Mesothelial cell of epicardium (in vitro differentiated cells): ENCODE data around the gene PACRG. TPM values are rescaled to one million over a fixed set of nuclear protein-coding genes. Genes with fewer than 3 reads are reported as not detected.
"Not testable (repeated sequence)": the region's sequence is repeated elsewhere in the genome, so short reads cannot be mapped to it uniquely, and the experiment has no call there.

ENCODE experiments used
- DNase-seq, 2 experiments: peaks; one replicate each; pipeline ENCODE4 v3.0.0; 2021; ENCODE audit warnings: low spot score in 2 of 2; ENCODE audit not compliant: unreplicated experiment in 2 of 2
- H3K27ac Mint-ChIP-seq: 2 replicates; pipeline ENCODE4 v1.8.0; 2021; ENCODE audit warnings: mixed read lengths
- H3K27me3 Mint-ChIP-seq: 2 replicates; pipeline ENCODE4 v1.8.0; 2021; ENCODE audit warnings: low read depth, mixed read lengths
- H3K36me3 Mint-ChIP-seq: 2 replicates; pipeline ENCODE4 v1.8.0; 2021; ENCODE audit warnings: mixed read lengths
- H3K4me1 Mint-ChIP-seq: 2 replicates; pipeline ENCODE4 v1.8.0; 2021; ENCODE audit warnings: mixed read lengths
- H3K4me3 Mint-ChIP-seq: 2 replicates; pipeline ENCODE4 v1.8.0; 2021; ENCODE audit warnings: mild to moderate bottlenecking, moderate library complexity, mixed read lengths
- H3K9me3 Mint-ChIP-seq: 2 replicates; pipeline ENCODE4 v1.8.0; 2021; ENCODE audit warnings: mixed read lengths
- total RNA-seq: library from RNA; stranded (reverse); gene quantifications from 3 replicates; pipeline ENCODE4 v1.2.1, GENCODE V29; 2021
- TF ChIP-seq, protein P1 (sequence below): fragments of 200-600 bp; sonication (generic); IDR thresholded peaks from one replicate; pipeline ENCODE4 v1.5.0; 2021; ENCODE audit warnings: antibody characterized with exemption; ENCODE audit not compliant: unreplicated experiment

The PACRG gene
- total RNA-seq, 1 donor from 2014 or later: 1.6 TPM

DNA sequence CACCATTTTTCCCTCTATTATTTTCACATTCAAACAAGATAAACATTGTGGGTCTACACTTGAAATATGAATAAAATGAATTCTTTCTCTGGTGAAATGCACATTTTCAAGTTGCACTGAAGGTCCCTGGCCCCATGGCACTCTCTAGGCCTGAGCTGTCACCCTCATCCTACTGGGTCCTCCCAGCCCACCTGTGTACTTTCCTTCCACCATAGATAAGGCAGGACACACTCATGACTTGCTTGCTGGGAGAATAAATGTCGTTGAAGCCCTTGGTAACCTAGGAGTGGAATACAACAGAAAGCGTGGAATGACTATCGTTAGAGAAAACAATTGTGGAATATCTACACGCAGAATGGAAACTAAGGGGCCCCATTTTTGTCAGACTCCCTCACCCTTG, 585.8 kb downstream of the PACRG start:
- no peaks in the 10 kb centered on the region for H3K4me1 Mint-ChIP-seq
- no peak for DNase-seq
- no peak overlapping the region for H3K4me3 Mint-ChIP-seq
- TF ChIP-seq, protein P1, sequence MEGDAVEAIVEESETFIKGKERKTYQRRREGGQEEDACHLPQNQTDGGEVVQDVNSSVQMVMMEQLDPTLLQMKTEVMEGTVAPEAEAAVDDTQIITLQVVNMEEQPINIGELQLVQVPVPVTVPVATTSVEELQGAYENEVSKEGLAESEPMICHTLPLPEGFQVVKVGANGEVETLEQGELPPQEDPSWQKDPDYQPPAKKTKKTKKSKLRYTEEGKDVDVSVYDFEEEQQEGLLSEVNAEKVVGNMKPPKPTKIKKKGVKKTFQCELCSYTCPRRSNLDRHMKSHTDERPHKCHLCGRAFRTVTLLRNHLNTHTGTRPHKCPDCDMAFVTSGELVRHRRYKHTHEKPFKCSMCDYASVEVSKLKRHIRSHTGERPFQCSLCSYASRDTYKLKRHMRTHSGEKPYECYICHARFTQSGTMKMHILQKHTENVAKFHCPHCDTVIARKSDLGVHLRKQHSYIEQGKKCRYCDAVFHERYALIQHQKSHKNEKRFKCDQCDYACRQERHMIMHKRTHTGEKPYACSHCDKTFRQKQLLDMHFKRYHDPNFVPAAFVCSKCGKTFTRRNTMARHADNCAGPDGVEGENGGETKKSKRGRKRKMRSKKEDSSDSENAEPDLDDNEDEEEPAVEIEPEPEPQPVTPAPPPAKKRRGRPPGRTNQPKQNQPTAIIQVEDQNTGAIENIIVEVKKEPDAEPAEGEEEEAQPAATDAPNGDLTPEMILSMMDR: no peak
- no peak overlapping the region for H3K27ac Mint-ChIP-seq
- H3K36me3 Mint-ChIP-seq: no peaks in the 10 kb centered on the region
- no peaks in the 10 kb centered on the region for H3K9me3 Mint-ChIP-seq
- H3K27me3 Mint-ChIP-seq: peaks cover 13% of the 10 kb centered on the region

DNA sequence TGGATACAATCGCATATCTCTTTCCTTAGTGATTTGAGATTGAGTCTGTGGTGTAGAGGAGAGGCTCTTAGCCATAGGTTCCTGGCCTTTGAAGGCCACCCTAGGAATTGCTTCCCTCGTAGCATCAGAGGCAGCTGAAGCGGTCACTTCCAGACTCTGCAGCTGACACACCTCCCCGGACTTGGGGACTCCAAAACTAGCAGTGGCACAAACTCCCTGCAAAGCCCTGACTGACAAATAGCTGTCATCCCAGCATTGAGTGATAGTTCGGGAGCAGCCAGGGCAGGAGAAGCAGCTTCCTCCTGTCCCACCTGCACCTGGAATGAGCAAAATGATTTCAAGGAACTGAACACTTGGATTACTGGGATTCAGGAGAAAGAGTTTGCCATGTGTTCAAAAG, 586.2 kb downstream of the PACRG start:
- H3K4me1 Mint-ChIP-seq: no peaks in the 10 kb centered on the region
- no peak for DNase-seq
- TF ChIP-seq, protein P1: no peak
- no peak overlapping the region for H3K27ac Mint-ChIP-seq
- H3K27me3 Mint-ChIP-seq: peaks cover 13% of the 10 kb centered on the region
- H3K9me3 Mint-ChIP-seq: no peaks in the 10 kb centered on the region
- no peaks in the 10 kb centered on the region for H3K36me3 Mint-ChIP-seq
- H3K4me3 Mint-ChIP-seq: no peak overlapping the region

DNA sequence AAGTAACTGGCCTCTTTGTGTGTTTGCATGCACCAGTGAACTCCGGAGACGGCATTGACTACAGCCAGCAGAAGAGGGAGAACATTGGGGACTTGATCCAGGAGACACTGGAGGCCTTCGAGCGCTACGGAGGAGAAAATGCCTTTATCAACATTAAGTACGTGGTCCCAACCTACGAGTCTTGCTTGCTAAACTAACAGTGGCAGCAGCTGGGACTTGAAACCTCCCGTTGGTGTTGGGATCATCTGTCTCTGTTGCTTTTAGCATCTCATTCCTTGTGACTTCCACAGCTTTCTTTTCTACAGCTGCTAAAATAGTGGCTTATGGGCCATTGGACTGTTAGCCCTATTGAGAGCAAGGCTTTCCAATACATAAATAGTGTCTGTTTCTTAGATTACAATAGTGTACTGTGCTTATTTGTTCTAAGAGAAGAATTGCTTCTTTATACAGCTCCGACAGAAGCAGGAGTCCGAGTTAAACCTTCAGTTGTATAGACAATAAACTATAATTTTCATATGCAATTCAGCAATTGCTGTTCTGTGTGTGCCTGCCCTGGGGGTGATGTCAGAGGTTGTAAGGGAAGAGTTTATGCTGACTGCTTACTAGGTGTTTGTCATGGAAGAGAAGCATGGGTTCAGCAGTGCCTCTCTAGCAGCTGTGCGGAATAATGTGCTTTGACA, 587.2 kb downstream of the PACRG start:
- Mint-ChIP-seq H3K36me3 (no peaks in the 10 kb centered on the region), H3K4me1 (no peaks in the 10 kb centered on the region), H3K4me3 (no peak overlapping the region), H3K27me3 (peaks cover 13% of the 10 kb centered on the region), H3K27ac (no peak overlapping the region), H3K9me3 (no peaks in the 10 kb centered on the region)
- no peak for DNase-seq
- TF ChIP-seq, protein P1: no peak

DNA sequence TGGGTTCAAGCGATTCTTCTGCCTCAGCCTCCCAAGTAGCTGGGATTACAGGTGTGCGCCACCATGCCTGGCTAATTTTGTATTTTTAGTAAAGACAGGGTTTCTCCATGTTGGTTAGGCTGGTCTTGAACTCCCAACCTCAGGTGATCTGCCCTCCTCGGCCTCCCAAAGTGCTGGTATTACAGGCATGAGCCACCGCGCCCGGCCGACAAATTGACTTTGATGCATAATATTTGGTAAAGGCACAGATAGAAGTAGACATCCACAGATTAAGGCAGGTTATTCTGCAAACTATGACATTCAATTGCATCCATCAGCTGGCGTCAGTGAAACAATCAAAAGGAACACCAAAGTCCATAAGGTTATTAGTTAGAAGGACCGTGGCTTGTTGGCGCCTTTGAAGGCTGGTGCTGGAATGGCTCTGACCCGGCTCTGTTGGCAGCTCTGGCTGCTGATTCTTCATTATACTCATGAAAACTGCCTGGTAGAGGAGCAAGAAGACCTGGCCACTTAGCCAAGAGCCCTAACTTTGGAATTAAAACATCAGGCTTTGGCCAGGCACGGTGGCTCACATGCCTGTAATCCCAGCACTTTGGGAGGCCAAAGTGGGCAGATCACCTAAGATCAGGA, 589.2 kb downstream of the PACRG start:
- H3K4me3 Mint-ChIP-seq, H3K27me3 Mint-ChIP-seq, H3K27ac Mint-ChIP-seq, DNase-seq, H3K36me3 Mint-ChIP-seq, H3K9me3 Mint-ChIP-seq: not testable (repeated sequence)
- peaks cover 17% of the 10 kb centered on the region for H3K4me1 Mint-ChIP-seq

DNA sequence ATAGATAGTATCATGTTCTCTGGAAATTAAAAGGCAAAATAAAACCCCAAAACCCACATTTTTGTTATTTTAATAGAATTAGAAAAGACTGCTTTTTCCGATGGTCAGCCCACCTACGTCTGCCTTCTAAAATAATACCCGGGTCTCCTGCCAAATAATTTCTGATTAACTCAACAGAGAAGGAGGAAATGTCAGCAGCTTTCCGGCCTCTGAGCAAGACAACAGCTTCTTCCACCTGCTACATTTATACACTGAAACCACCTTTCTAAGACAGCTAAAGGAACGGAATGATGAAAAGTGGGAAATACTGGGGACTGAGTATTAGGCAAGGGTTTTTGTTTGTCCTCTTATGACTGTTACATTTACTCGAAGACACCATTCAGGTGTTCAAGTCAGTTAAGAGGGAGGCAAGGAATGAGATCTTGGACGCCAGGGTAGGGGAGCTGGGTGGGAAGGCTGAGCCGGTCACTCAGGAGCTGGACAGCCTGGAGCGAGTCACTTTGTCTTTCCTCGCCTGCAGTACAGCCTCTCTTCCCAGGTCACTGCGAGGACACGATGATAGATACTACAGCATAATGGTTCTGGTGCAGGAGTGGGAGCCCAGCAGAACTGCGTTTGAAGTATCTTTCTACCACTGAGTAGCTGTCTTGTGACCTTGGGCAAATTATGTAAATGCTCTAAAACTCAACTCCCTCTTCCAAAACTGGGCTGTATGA, 590.5 kb downstream of the PACRG start:
- Mint-ChIP-seq H3K27me3 (no peaks in the 10 kb centered on the region), H3K9me3 (no peaks in the 10 kb centered on the region), H3K4me1 (peaks cover 21% of the 10 kb centered on the region), H3K4me3 (no peak overlapping the region), H3K27ac (no peak overlapping the region), H3K36me3 (no peaks in the 10 kb centered on the region)
- TF ChIP-seq, protein P1: no peak
- no peak for DNase-seq
